RPMI7951 (cell line): ENCODE measurements around the gene RPS15. TPM values are rescaled to one million over a fixed set of nuclear protein-coding genes. Genes with fewer than 3 reads are reported as not detected.
"Not testable (repeated sequence)": the region's sequence is repeated elsewhere in the genome, so short reads cannot be mapped to it uniquely, and the experiment has no call there.

ENCODE experiments used
- DNase-seq: peaks from one replicate; pipeline ENCODE4 v3.0.0-alpha.2; 2012; ENCODE audit warnings: low read depth
- total RNA-seq: library from RNA; depleted of rRNA; stranded (reverse); fragments of >200 nt; shearing (Covaris generic); gene quantifications from 2 replicates; pipeline ENCODE4 v1.2.3, GENCODE V29; 2014

Gene RPS15
- total RNA-seq, 1 experiment from 2014 or later = 1,276 TPM

GRCh38 chr19:1467490-1468273, 29.5 kb downstream of the RPS15 start:
- DNase-seq = no peak

DNA sequence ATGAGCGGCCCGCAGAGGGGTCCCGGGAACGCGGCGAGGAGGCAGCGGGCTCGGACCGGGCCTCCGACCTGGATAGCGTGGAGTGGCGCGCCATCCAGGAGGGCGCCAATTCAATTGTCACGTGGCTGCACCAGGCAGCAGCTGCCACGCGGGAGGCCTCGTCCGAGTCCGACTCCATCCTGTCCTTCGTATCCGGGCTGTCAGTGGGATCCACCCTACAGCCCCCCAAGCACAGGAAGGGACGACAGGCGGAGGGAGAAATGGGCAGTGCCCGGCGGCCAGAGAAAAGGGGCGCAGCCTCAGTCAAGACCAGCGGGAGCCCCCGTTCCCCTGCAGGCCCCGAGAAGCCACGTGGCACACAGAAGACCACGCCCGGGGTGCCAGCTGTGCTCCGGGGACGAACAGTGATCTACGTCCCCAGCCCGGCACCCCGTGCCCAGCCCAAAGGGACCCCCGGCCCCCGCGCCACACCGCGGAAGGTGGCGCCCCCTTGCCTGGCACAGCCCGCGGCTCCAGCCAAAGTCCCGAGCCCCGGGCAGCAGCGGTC, 30.2 kb downstream of the RPS15 start:
- no peak for DNase-seq

- DNase-seq = no peak
These were observed 30.6 kb downstream of the RPS15 start for GRCh38 chr19:1468821-1469254.

DNA sequence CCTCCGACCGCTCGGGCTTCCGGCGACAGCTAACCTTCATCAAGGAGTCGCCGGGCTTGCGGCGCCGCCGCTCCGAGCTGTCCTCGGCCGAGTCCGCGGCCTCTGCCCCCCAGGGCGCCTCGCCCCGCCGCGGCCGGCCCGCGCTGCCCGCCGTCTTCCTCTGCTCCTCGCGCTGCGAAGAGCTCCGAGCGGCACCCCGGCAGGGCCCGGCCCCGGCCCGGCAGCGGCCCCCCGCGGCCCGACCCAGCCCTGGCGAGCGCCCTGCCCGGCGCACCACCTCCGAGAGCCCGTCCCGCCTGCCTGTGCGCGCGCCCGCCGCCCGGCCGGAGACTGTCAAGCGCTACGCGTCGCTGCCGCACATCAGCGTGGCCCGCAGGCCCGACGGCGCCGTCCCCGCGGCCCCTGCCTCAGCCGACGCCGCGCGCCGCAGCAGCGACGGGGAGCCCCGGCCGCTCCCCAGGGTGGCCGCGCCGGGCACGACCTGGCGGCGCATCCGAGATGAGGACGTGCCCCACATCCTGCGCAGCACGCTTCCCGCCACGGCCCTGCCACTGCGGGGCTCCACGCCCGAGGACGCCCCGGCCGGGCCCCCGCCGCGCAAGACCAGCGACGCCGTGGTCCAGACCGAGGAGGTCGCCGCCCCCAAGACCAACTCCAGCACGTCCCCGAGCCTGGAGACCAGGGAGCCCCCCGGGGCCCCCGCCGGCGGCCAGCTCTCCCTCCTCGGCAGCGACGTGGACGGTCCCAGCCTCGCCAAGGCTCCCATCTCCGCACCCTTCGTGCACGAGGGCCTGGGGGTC, 31.3 kb downstream of the RPS15 start:
- DNase-seq = no peak

- DNase-seq = no peak
These were observed 31.8 kb downstream of the RPS15 start for GRCh38 chr19:1470055-1470304.

DNA sequence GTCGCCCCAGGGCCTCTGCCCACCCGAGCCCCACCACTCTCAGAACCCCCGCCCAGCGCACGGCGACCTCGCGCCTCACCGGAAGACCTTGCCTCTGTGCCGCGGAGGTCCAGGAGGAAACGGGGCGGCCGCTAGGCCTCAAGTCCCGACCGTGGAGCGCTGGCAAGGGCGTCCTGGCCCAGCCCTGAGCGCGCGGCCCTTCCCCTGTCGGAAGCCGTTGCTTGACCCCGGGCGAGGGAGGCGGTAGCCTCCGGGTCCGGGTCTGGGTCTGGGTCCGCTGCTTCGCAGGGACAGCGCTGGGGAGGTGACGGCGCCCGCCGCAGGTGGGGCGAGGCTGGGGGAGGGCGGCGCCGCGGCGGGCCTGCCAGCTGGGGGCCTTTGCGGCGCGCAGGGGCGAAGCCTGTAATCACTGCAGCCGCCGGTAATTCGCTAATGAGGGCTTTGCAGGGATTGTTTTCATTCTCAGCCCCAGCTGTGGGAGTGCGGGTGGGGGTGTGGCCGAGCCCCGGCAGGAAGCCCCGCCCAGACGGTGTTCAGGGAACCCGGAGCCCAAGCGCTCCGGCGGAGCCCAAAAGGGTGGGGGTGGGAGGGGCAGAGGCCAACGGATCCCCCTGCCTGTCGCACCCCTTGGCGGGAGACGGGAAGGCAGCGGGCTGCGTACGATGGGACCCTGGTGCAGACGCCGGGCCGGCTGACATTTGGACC, 32.3 kb downstream of the RPS15 start:
- peak; percentile 60 for DNase-seq

- DNase-seq = peak; percentile 52
These were observed 32.9 kb downstream of the RPS15 start for GRCh38 chr19:1471010-1471514.

DNA sequence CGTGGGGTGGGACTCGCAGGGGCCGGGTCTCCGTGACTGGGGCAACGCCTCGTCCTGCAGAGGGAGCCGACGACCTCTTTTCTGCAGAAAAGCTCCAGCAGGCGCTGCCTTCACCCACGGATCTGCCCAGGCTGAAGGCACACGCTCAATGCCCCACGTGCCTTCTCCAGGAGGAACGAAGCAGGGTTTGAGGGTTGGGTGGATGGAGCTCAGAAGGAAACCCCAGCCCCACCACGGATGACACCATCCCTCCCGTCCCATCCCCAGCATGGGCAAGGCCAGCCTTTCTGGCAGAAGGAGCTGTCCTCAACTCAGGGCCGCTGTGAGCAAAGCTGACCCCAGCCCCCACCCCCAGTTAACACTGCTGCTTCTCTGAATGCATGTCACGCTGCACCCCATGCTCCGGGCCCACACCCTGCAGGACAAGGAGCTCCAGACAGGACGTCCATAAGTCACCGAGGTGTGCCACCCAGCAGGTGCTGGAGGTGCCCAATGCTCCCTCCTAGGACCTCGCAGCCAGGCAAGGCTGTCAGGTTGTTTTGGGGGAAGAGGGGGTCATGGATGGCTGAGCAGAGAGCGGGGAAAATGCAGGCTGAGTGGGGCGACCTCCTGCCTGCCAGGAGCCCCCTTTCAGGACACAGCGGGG, 33.4 kb downstream of the RPS15 start:
- no peak for DNase-seq

GRCh38 chr19:1472231-1473084, 34.3 kb downstream of the RPS15 start:
- no peak for DNase-seq

- DNase-seq = no peak
These were observed 35.1 kb downstream of the RPS15 start for GRCh38 chr19:1473085-1473851.

DNA sequence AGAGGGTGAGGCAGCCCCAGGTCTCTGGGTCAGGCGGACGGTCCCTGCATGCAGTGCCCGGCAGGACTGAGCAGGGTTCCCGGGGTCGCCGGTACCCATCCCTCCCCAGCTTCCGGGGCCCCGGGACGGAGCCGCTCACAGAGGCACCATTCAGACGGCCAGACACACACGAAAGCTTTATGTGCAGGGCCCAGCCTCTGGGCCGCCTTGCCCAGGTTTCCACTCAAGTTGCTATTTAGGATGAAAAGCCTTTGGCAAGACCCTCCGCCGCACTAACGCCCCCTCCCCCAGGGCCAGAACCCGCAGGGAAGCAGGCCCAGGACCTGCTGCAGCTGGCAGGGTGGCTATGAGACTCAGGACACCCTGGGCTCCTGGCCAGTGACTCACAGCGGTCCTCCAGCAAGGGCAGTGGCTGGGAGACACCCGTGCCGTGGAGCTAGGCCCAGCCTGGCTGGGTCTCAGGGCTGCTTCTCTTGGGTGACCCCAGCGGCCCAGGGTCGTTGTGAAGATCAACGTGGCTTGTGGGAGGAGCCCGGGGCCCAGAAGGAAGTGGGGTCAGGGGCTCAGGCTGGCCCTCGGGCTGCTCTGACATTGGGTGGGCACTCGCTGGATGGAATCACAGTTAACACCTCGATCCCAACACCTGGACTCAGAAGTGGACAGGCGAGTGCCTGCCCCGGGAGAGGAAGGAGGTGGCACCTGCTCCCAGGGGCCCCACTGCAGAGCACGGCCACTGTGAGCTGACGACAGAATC, 36.0 kb downstream of the RPS15 start:
- no peak for DNase-seq

- DNase-seq = no peak
These were observed 36.7 kb downstream of the RPS15 start for GRCh38 chr19:1474765-1475351.

GRCh38 chr19:1475751-1476437, 37.7 kb downstream of the RPS15 start:
- no peak for DNase-seq

- DNase-seq = not testable (repeated sequence)
These were observed 38.9 kb downstream of the RPS15 start for GRCh38 chr19:1477056-1477455.

DNA sequence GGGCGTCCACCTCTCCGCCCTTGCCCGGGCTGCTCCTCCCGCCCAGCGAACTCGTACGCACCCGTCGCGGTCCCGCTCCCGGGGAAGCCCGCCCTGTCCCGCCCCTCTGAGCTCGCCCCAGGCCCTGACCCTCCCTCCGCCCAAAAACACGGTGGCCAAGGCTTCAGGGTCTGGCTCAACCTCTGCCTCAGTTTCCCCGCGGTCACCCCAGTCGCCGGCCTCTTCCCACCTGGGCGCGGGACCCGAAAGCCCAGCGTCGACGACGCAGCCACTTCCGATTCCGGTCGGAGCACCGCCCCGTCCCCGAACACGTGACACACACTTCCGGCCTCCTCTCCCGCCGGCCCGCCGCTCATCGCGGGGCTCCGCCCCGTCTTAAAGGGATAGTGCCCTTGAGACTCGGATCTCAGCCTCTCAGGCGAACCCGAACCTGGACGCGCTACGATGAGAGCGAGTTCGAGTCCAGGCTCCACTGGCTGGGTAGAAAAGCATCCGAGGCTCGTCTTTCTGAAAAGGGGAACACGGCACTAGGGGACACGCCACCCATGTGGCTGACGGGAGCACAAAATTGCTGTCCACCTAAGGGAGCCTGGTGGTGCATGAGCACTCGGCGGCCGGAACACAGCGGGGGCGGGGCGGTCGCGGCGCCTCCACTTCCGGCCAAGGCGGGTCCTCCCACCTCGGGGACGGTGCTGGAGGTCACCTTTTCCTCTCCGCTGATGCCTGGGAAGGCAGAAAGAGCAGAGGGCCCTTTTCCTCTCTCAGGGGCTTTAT, 40.9 kb downstream of the RPS15 start, which contains the start of gene C19orf25:
Gene C19orf25, minus strand, starts transcription at position 282 of the 774 bp plus-strand sequence. CDS start 312 bp downstream, outside the sequence.
- peak; percentile 91 for DNase-seq

DNA sequence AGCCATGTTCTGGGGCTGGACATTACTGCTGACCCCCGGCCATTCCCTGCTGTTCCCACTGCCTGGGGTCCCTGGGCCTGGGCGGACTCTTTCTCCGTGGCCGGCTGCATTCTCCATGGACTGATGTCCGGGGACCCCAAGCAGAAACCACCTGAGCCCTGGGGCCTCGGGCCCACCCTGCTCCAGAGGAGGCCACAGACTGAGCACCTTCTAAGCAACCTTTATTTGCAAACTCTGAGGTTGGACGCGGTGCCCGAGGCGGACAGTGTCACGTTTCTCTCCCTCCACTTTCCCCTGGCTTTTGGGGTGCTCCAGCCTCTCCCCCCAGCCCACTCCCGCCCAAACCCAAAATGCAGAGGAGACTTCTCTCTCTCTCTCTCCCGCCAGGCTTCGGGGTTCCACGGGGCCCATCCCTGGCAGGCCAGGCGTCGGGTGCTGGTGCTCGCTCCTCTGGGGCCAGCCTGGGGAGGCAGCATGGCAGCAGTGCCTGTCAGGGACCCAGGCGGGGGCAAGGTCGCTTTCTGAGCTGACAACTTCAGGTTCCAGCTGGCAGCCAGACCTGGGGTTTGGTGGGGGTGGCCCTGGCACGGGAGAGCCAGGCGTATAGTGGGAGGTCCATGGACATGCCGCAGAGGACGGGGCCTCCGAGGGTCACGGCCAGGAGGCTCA, 43.2 kb downstream of the RPS15 start:
- DNase-seq = no peak
